ENCODE data around the gene CNOT9. TPM values are rescaled to one million over a fixed set of nuclear protein-coding genes. Genes with fewer than 3 reads are reported as not detected.

The CNOT9 gene
- total and polyA plus RNA-seq, 10 donors, result 18.8 to 61.6 (median 46.4) TPM

- WGBS, 5 donors, result 64 to 82% (median 70%) methylated on average over 4 of the region's 4 CpGs
- Histone ChIP-seq H3K36me3 (peaks cover 0 to 41% (median 35%) of the 10 kb centered on the region in 6 donors), H3K27ac (no peak overlapping the region), H3K27me3 (replicated peaks in 1 of 7) (no peaks in the 10 kb centered on the region), H3K4me3 (no peak overlapping the region), H3K9me3 (no peaks in the 10 kb centered on the region), H3K4me1 (no peaks in the 10 kb centered on the region)
- no peak for DNase-seq
- intact Hi-C loops (cut with DNase I; ENCODE audit: low total_unique reads), result no loop called here
- TF ChIP-seq CTCF (IDR thresholded peaks at IDR 0.05 in 8 of 11, conservative IDR thresholded peaks at IDR 0.05 in 3 of 11) (no peak), POLR2A (IDR thresholded peaks at IDR 0.05) (no peak), POLR2AphosphoS5 (IDR thresholded peaks at IDR 0.05) (no peak)
Measured at GRCh38 chr2:218631837-218632236, 63.2 kb downstream of the CNOT9 start.

DNA sequence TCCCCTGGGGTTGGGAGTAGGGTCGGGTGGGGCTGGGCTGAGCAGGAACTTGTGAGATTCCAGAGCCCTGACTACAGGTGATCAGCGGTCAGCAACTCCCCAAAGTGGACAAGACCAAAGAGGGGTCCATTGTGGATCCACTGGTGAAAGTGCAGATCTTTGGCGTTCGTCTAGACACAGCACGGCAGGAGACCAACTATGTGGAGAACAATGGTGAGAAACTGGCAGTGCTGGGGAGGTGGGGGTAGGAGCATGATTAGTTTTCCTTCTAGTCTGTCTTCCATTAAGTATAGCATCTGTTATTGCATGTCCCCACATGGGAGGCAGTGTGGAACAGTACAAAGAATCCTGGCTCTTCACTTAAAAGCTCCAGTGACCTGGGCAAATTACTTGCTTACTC is 67.1 kb downstream of the CNOT9 start:
- H3K9me3 ChIP-seq, result no peaks in the 10 kb centered on the region
- no peaks in the 10 kb centered on the region for H3K4me1 ChIP-seq
- no peaks in the 10 kb centered on the region for H3K27me3 ChIP-seq (replicated peaks in 1 of 7)
- DNase-seq, result no peak
- intact Hi-C loops (cut with DNase I; ENCODE audit: low total_unique reads), result no loop called here
- TF ChIP-seq POLR2A (IDR thresholded peaks at IDR 0.05), result no peak
- no peak for TF ChIP-seq CTCF (IDR thresholded peaks at IDR 0.05 in 8 of 11, conservative IDR thresholded peaks at IDR 0.05 in 3 of 11)
- TF ChIP-seq POLR2AphosphoS5 (IDR thresholded peaks at IDR 0.05), result no peak
- peaks cover 4 to 80% (median 72%) of the 10 kb centered on the region in 6 donors for H3K36me3 ChIP-seq
- no peak overlapping the region for H3K27ac ChIP-seq
- WGBS, 5 donors, result 95 to 98% (median 97%) methylated on average over 5 of the region's 5 CpGs
- H3K4me3 ChIP-seq, result no peak overlapping the region

- no peak for DNase-seq
- no peak overlapping the region for H3K27ac ChIP-seq
- H3K36me3 ChIP-seq, result peaks cover 4 to 100% (median 92%) of the 10 kb centered on the region in 6 donors
- no peaks in the 10 kb centered on the region for H3K27me3 ChIP-seq (replicated peaks in 1 of 7)
- H3K4me3 ChIP-seq, result no peak overlapping the region
- intact Hi-C loops (cut with DNase I; ENCODE audit: low total_unique reads), result no loop called here
- WGBS, 5 donors, result 96 to 98% (median 97%) methylated on average over 18 of the region's 18 CpGs
- H3K4me1 ChIP-seq, result no peaks in the 10 kb centered on the region
- no peak for TF ChIP-seq POLR2A (IDR thresholded peaks at IDR 0.05)
- no peak for TF ChIP-seq CTCF (IDR thresholded peaks at IDR 0.05 in 8 of 11, conservative IDR thresholded peaks at IDR 0.05 in 3 of 11)
- peak in 1 of 3 donors; percentile 50 for TF ChIP-seq POLR2AphosphoS5 (IDR thresholded peaks at IDR 0.05)
- no peaks in the 10 kb centered on the region for H3K9me3 ChIP-seq
Measured at GRCh38 chr2:218638372-218638771, 69.7 kb downstream of the CNOT9 start.

DNA sequence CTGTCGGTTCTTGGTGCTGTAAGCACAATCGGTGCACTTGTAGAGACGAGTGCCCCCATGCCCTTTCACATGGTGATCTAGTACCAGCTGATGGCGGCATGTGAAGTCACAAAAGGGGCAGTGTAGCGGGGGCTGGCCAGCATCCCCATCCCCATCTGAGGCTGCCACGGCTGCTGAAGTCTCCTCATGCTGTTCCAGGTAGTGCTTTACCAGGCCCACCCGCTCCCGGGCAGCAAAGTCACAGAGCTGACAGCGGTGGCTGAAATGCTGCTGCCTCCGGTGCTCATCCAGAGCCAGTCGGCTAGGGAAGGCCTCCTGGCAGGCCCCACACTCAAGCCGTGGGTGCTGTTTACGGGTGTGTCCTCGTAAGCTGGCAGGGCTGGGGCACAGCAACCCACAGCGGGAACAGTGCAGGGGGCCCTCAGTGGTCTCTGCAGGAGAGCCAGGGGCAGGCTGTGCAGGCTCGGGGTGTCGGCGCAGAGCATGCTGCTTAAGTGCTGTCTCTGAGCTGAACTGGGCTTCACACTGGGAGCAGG is 73.5 kb downstream of the CNOT9 start:
- Histone ChIP-seq H3K9me3 (no peaks in the 10 kb centered on the region), H3K27ac (no peak overlapping the region), H3K4me3 (no peak overlapping the region), H3K27me3 (replicated peaks in 1 of 7) (no peaks in the 10 kb centered on the region), H3K36me3 (peaks cover 9 to 100% (median 90%) of the 10 kb centered on the region in 6 donors), H3K4me1 (no peaks in the 10 kb centered on the region)
- 94 to 98% (median 95%) methylated on average over 10 to 18 of the region's 18 CpGs for WGBS, 5 donors
- no peak for DNase-seq
- TF ChIP-seq POLR2AphosphoS5 (IDR thresholded peaks at IDR 0.05), result peak in 1 of 3 donors; percentile 23
- no peak for TF ChIP-seq CTCF (IDR thresholded peaks at IDR 0.05 in 8 of 11, conservative IDR thresholded peaks at IDR 0.05 in 3 of 11)
- TF ChIP-seq POLR2A (IDR thresholded peaks at IDR 0.05), result no peak
- intact Hi-C loops (cut with DNase I; ENCODE audit: low total_unique reads), result no loop called here

Data from spleen (tissue), 11 donors.